Gastroesophageal sphincter (tissue), 4 donors: ENCODE measurements around the gene SLC24A3. TPM values are rescaled to one million over a fixed set of nuclear protein-coding genes. Genes with fewer than 3 reads are reported as not detected.

Experiments used
- ATAC-seq: fragments of 150-250 bp; one replicate; pipeline ENCODE4 v1.9.1; 2016; ENCODE audit warnings: mild to moderate bottlenecking, moderate library complexity
- H3K27ac ChIP-seq, 4 donors: fragments of 200-600 bp; sonication (generic) in 3 of 4; 1 replicate in 3 of 4; 2 replicates in 1 of 4; pipeline ENCODE4 v1.5.1; 2016 to 2019
- H3K27me3 ChIP-seq: fragments of 200-600 bp; sonication (generic); one replicate; pipeline ENCODE4 v1.5.1; 2019
- H3K36me3 ChIP-seq, 2 donors: fragments of 200-600 bp; sonication (generic); one replicate each; pipeline ENCODE4 v1.5.1; 2019; ENCODE audit warnings: control low read depth in 1 of 2
- H3K4me1 ChIP-seq, 3 donors: fragments of 200-600 bp; sonication (generic); 1 replicate in 2 of 3; 2 replicates in 1 of 3; pipeline ENCODE4 v1.5.1; 2016 to 2019; ENCODE audit warnings: control low read depth in 2 of 3
- H3K4me3 ChIP-seq, 2 donors: fragments of 200-600 bp; sonication (generic); one replicate each; pipeline ENCODE4 v1.5.1; 2019; ENCODE audit warnings: mild to moderate bottlenecking in 1 of 2, moderate library complexity in 1 of 2
- H3K9me3 ChIP-seq, 3 donors: fragments of 200-600 bp; sonication (generic); one replicate each; pipeline ENCODE4 v1.5.1; 2017 to 2019; ENCODE audit warnings: control low read depth in 2 of 3
- CTCF ChIP-seq, 4 experiments: fragments of 200-600 bp in 2 of 4; fragments of 450-650 bp in 2 of 4; sonication (generic) in 1 of 4; IDR thresholded peaks; one replicate each; pipeline ENCODE4 v1.5.1; 2017 to 2019; ENCODE audit warnings: antibody characterized with exemption in 4 of 4, mild to moderate bottlenecking in 2 of 4, moderate library complexity in 2 of 4
- EP300 ChIP-seq: sonication (generic); formaldehyde crosslinking; IDR thresholded peaks from one replicate; pipeline ENCODE4 v1.6.1; 2017; ENCODE audit warnings: antibody characterized with exemption, mild to moderate bottlenecking
- POLR2A ChIP-seq, 2 donors: fragments of 450-650 bp; IDR thresholded peaks; one replicate each; pipeline ENCODE4 v1.6.1; 2017; ENCODE audit warnings: antibody characterized with exemption in 2 of 2, mild to moderate bottlenecking in 2 of 2, moderate library complexity in 1 of 2
- POLR2AphosphoS5 ChIP-seq: sonication (generic); formaldehyde crosslinking; IDR thresholded peaks from one replicate; pipeline ENCODE4 v1.6.1; 2017; ENCODE audit warnings: antibody characterized with exemption
- WGBS, 2 donors: methylation state at CpG; one replicate each; pipeline ENCODE4 v1.1.5; 2018; ENCODE audit warnings: low coverage in 1 of 2; 5-methylcytosine and 5-hydroxymethylcytosine counted together
- total RNA-seq, 4 donors: library from RNA; depleted of rRNA; stranded (reverse); fragments of >200 nt; gene quantifications; one replicate each; pipeline ENCODE4 v1.1.0, GENCODE V29; 2016

SLC24A3 gene
- total RNA-seq, 4 donors from 2014 or later: 2.7 to 13.5 (median 5.5) TPM

GRCh38 chr20:19430641-19431315 lies 218.3 kb downstream of the SLC24A3 start:
- no peak overlapping the region for H3K27ac ChIP-seq
- H3K36me3 ChIP-seq: no peaks in the 10 kb centered on the region
- TF ChIP-seq POLR2AphosphoS5: no peak
- no peak for TF ChIP-seq EP300
- TF ChIP-seq POLR2A (IDR thresholded peaks at IDR 0.05): no peak
- no peak for TF ChIP-seq CTCF (IDR thresholded peaks at IDR 0.05)
- no peaks in the 10 kb centered on the region for H3K27me3 ChIP-seq
- no peak for ATAC-seq
- no peaks in the 10 kb centered on the region for H3K9me3 ChIP-seq
- peaks cover 0 to 9% (median 3%) of the 10 kb centered on the region in 3 donors for H3K4me1 ChIP-seq
- WGBS, 2 donors: 100% methylated on average over 2 of the region's 5 CpGs; no CpG with 5 or more reads in 1 of the 2 donors
- H3K4me3 ChIP-seq: no peak overlapping the region

- no peak for ATAC-seq
- Histone ChIP-seq H3K4me1 (peaks cover 0 to 9% (median 3%) of the 10 kb centered on the region in 3 donors), H3K27me3 (no peaks in the 10 kb centered on the region), H3K27ac (no peak overlapping the region), H3K36me3 (no peaks in the 10 kb centered on the region), H3K4me3 (no peak overlapping the region), H3K9me3 (no peaks in the 10 kb centered on the region)
- TF ChIP-seq POLR2A (IDR thresholded peaks at IDR 0.05): no peak
- 17 to 71% methylated on average over 1 of the region's 4 CpGs for WGBS, 2 donors
These were observed 218.9 kb downstream of the SLC24A3 start for GRCh38 chr20:19431316-19431700.

- Histone ChIP-seq H3K4me1 (peaks cover 0 to 9% (median 3%) of the 10 kb centered on the region in 3 donors), H3K9me3 (no peaks in the 10 kb centered on the region), H3K36me3 (no peaks in the 10 kb centered on the region), H3K27ac (no peak overlapping the region), H3K27me3 (no peaks in the 10 kb centered on the region), H3K4me3 (no peak overlapping the region)
- TF ChIP-seq CTCF (IDR thresholded peaks at IDR 0.05) (no peak), POLR2AphosphoS5 (no peak), EP300 (no peak)
- 76% methylated on average over 2 of the region's 2 CpGs for WGBS, 2 donors
- no peak for ATAC-seq
These were observed 219.5 kb downstream of the SLC24A3 start for GRCh38 chr20:19431906-19432305.

- H3K36me3 ChIP-seq: no peaks in the 10 kb centered on the region
- 68 to 73% methylated on average over 7 to 10 of the region's 10 CpGs for WGBS, 2 donors
- H3K27ac ChIP-seq: no peak overlapping the region
- H3K4me1 ChIP-seq: no peaks in the 10 kb centered on the region
- no peak for ATAC-seq
- H3K4me3 ChIP-seq: no peak overlapping the region
- H3K27me3 ChIP-seq: no peaks in the 10 kb centered on the region
- H3K9me3 ChIP-seq: no peaks in the 10 kb centered on the region
- TF ChIP-seq POLR2AphosphoS5 (no peak), POLR2A (IDR thresholded peaks at IDR 0.05) (no peak), EP300 (no peak), CTCF (IDR thresholded peaks at IDR 0.05) (no peak)
These were observed 221.2 kb downstream of the SLC24A3 start for GRCh38 chr20:19433371-19434350.

GRCh38 chr20:19435316-19435715 lies 222.9 kb downstream of the SLC24A3 start:
- 78 to 95% methylated on average over 3 of the region's 3 CpGs for WGBS, 2 donors
- Histone ChIP-seq H3K27me3 (no peaks in the 10 kb centered on the region), H3K9me3 (no peaks in the 10 kb centered on the region), H3K4me1 (no peaks in the 10 kb centered on the region), H3K27ac (no peak overlapping the region), H3K36me3 (no peaks in the 10 kb centered on the region), H3K4me3 (no peak overlapping the region)
- no peak for TF ChIP-seq POLR2A (IDR thresholded peaks at IDR 0.05)
- no peak for TF ChIP-seq EP300
- no peak for TF ChIP-seq POLR2AphosphoS5
- TF ChIP-seq CTCF (IDR thresholded peaks at IDR 0.05): no peak
- ATAC-seq: no peak
